HCT116 (cell line): ENCODE results near the gene CMTM6. TPM values are rescaled to one million over a fixed set of nuclear protein-coding genes. Genes with fewer than 3 reads are reported as not detected.

Experiments used
- ATAC-seq: fragments of 200-7000 bp; cut with Tn5 transposase; 2 replicates; pipeline ENCODE4 v1.9.1; 2020; ENCODE audit warnings: mild to moderate bottlenecking, moderate library complexity
- BruUV-seq: library from RNA; stranded (reverse); fragments of 400-500 nt; replicated peaks from 2 replicates; lab custom pipeline; 2021; lab: Mats Ljungman, UMichigan
- CTCF ChIA-PET: fragments of 300-600 bp; sonication (Branson Sonifier 250); formaldehyde crosslinking; loops from one replicate; lab custom pipeline; 2021; ENCODE audit warnings: antibody characterized with exemption; lab: Charles Lee
- POLR2A ChIA-PET: fragments of 300-600, 350-600 bp; sonication (Branson Sonifier 250); formaldehyde crosslinking; loops from one replicate; lab custom pipeline; 2021; ENCODE audit warnings: antibody characterized with exemption; lab: Charles Lee
- RAD21 ChIA-PET, 2 experiments: fragments of 300-600 bp; sonication (Branson Sonifier 250); formaldehyde crosslinking; loops; one replicate each; lab custom pipeline; 2023; ENCODE audit warnings: low total read pairs in 2 of 2; ENCODE audit not compliant: uncharacterized antibody in 2 of 2, unreplicated experiment in 2 of 2, low non-redundant PET in 1 of 2; lab: Charles Lee
- DNase-seq: peaks from one replicate; pipeline ENCODE4 v3.0.0-alpha.2; 2010; ENCODE audit warnings: low read depth, low spot score
- H2AFZ ChIP-seq: fragments of 200-600 bp; shearing (Covaris generic), sonication (generic); 2 replicates; pipeline ENCODE4 v1.6.1; 2017; ENCODE audit warnings: low read depth, mixed run types, mixed read lengths, antibody characterized with exemption, low read length; ENCODE audit not compliant: poor library complexity, severe bottlenecking
- H3K27ac ChIP-seq: 2 replicates; pipeline ENCODE4 v1.5.1; 2012; ENCODE audit warnings: low read depth, low read length
- H3K27me3 ChIP-seq: fragments of 200-600 bp; sonication (generic); 2 replicates; pipeline ENCODE4 v1.6.1; 2016; ENCODE audit warnings: mixed run types, low read length, mixed read lengths; ENCODE audit not compliant: insufficient read depth
- H3K36me3 ChIP-seq, 2 experiments: fragments of 200-500 bp in 1 of 2; fragments of 200-600 bp in 1 of 2; sonication (Bioruptor generic) in 1 of 2; sonication (generic) in 1 of 2; 2 replicates each; pipeline versions ENCODE4 v1.5.1 to v1.6.1; 2014 to 2016; ENCODE audit warnings: low read length in 2 of 2, inconsistent platforms in 1 of 2, mixed read lengths in 1 of 2, mixed run types in 1 of 2; ENCODE audit not compliant: insufficient read depth in 2 of 2, control insufficient read depth in 1 of 2
- H3K4me1 ChIP-seq, 2 experiments: fragments of 200-600 bp in 1 of 2; sonication (generic) in 1 of 2; 2 replicates each; pipeline versions ENCODE4 v1.5.1 to v1.6.1; 2012 to 2017; ENCODE audit warnings: low read length in 2 of 2, inconsistent platforms in 1 of 2, mild to moderate bottlenecking in 1 of 2, mixed read lengths in 1 of 2, mixed run types in 1 of 2, moderate library complexity in 1 of 2; ENCODE audit not compliant: insufficient read depth in 2 of 2, control insufficient read depth in 1 of 2
- H3K4me2 ChIP-seq: fragments of 200-600 bp; sonication (generic); 2 replicates; pipeline ENCODE4 v1.6.1; 2017; ENCODE audit warnings: mixed run types, low read length, mixed read lengths
- H3K4me3 ChIP-seq, 2 experiments: fragments of 200-600 bp in 1 of 2; sonication (generic) in 1 of 2; replicated peaks in 1 of 2; 2 replicates each; pipeline ENCODE4 v1.5.1; 2011 to 2016; ENCODE audit warnings: low read length in 2 of 2, control low read depth in 1 of 2, low read depth in 1 of 2, mild to moderate bottlenecking in 1 of 2, mixed read lengths in 1 of 2, mixed run types in 1 of 2
- H3K79me2 ChIP-seq: fragments of 200-600 bp; sonication (generic); 2 replicates; pipeline ENCODE4 v1.6.1; 2017; ENCODE audit warnings: mild to moderate bottlenecking, mixed run types, low read length, moderate library complexity, mixed read lengths; ENCODE audit not compliant: insufficient read depth
- H3K9ac ChIP-seq: fragments of 200-600 bp; sonication (generic); 2 replicates; pipeline ENCODE4 v1.6.1; 2016; ENCODE audit warnings: low read length, mixed read lengths
- H3K9me2 ChIP-seq: fragments of 200-600 bp; sonication (generic), shearing (Covaris generic); 2 replicates; pipeline ENCODE4 v1.6.1; 2017; ENCODE audit warnings: mixed run types, mild to moderate bottlenecking, moderate library complexity; ENCODE audit not compliant: insufficient read depth
- H3K9me3 ChIP-seq, 2 experiments: fragments of 200-500 bp in 1 of 2; fragments of 200-600 bp in 1 of 2; sonication (Bioruptor generic) in 1 of 2; sonication (generic) in 1 of 2; 2 replicates each; pipeline ENCODE4 v1.6.1; 2014 to 2017; ENCODE audit warnings: low read length in 2 of 2, mixed read lengths in 2 of 2, inconsistent platforms in 1 of 2, low read depth in 1 of 2, mild to moderate bottlenecking in 1 of 2, mixed run types in 1 of 2, moderate library complexity in 1 of 2; ENCODE audit not compliant: control insufficient read depth in 1 of 2, insufficient read depth in 1 of 2
- H4K20me1 ChIP-seq: fragments of 200-600 bp; sonication (generic), shearing (Covaris generic); 2 replicates; pipeline ENCODE4 v1.6.1; 2017; ENCODE audit warnings: mixed run types, mild to moderate bottlenecking, moderate library complexity; ENCODE audit not compliant: insufficient read depth
- EGR1 ChIP-seq: IDR thresholded peaks from 2 replicates; pipeline ENCODE4 v1.6.1; 2012; ENCODE audit warnings: low read depth
- ELF1 ChIP-seq: IDR thresholded peaks from 2 replicates; pipeline ENCODE4 v1.6.1; 2012; ENCODE audit warnings: low read depth, borderline replicate concordance
- EZH2phosphoT487 ChIP-seq: fragments of 200-600 bp; IDR thresholded peaks from 2 replicates; pipeline ENCODE4 v1.6.1; 2018; ENCODE audit warnings: antibody characterized with exemption, borderline replicate concordance
- FOSL1 ChIP-seq: IDR thresholded peaks from 2 replicates; pipeline ENCODE4 v1.6.1; 2012; ENCODE audit warnings: low read depth
- POLR2A ChIP-seq: IDR thresholded peaks from 2 replicates; pipeline ENCODE4 v1.7.0; 2011; ENCODE audit warnings: borderline replicate concordance; ENCODE audit not compliant: insufficient read depth, insufficient read length; ENCODE audit errors: extremely low read depth
- POLR2AphosphoS5 ChIP-seq: IDR thresholded peaks from 2 replicates; pipeline ENCODE4 v1.6.1; 2011; ENCODE audit warnings: mild to moderate bottlenecking, low read depth, low read length, moderate library complexity
- SIN3A ChIP-seq: IDR thresholded peaks from 2 replicates; pipeline ENCODE4 v1.6.1; 2012; ENCODE audit warnings: low read depth
- SP1 ChIP-seq: IDR thresholded peaks from 2 replicates; pipeline ENCODE4 v1.6.1; 2012; ENCODE audit warnings: low read depth
- SRF ChIP-seq: IDR thresholded peaks from 2 replicates; pipeline ENCODE4 v1.6.1; 2012; ENCODE audit warnings: low read depth
- TCF7L2 ChIP-seq: IDR thresholded peaks from 2 replicates; pipeline ENCODE4 v1.7.0; 2011; ENCODE audit warnings: borderline replicate concordance, inconsistent platforms; ENCODE audit not compliant: insufficient read depth, insufficient read length; ENCODE audit errors: extremely low read depth
- YY1 ChIP-seq: IDR thresholded peaks from 2 replicates; pipeline ENCODE4 v1.6.1; 2011; ENCODE audit warnings: low read length, low read depth, moderate library complexity, mild to moderate bottlenecking; ENCODE audit not compliant: insufficient replicate concordance; ENCODE audit errors: extremely low read depth
- ZFX ChIP-seq: fragments of 450-650 bp; IDR thresholded peaks from 2 replicates; pipeline ENCODE4 v1.6.1; 2017
- ZNF274 ChIP-seq: fragments of 200-500 bp; sonication (Bioruptor generic); IDR thresholded peaks from 2 replicates; pipeline ENCODE4 v1.6.1; 2014; ENCODE audit warnings: mild to moderate bottlenecking, low read depth, low read length, inconsistent platforms
- intact Hi-C: fragments of 100-400 bp; cut with micrococcal nuclease; formaldehyde crosslinking; loops from 2 replicates; pipeline ENCODE4 v1.10.0; 2022
- total RNA-seq: library from RNA; stranded (reverse); gene quantifications from one replicate; pipeline ENCODE4 v1.2.1, GENCODE V29; 2021; ENCODE audit not compliant: unreplicated experiment
- TF ChIP-seq, protein P1 (sequence below), 3 experiments: fragments of 200-600 bp in 1 of 3; sonication (generic) in 1 of 3; IDR thresholded peaks in 2 of 3; conservative IDR thresholded peaks in 1 of 3; 2 replicates each; pipeline ENCODE4 v1.5.1; 2012 to 2017; ENCODE audit warnings: low read depth in 2 of 3, low read length in 2 of 3, antibody characterized with exemption in 1 of 3, borderline replicate concordance in 1 of 3, control low read depth in 1 of 3, mild to moderate bottlenecking in 1 of 3, mixed read lengths in 1 of 3, mixed run types in 1 of 3, moderate library complexity in 1 of 3; ENCODE audit not compliant: insufficient read depth in 1 of 3
- TF ChIP-seq, protein P2 (sequence below): IDR thresholded peaks from 2 replicates; pipeline ENCODE4 v1.6.1; 2012
- TF ChIP-seq, protein P3 (sequence below): IDR thresholded peaks from 2 replicates; pipeline ENCODE4 v1.6.1; 2012
- TF ChIP-seq, protein P4 (sequence below): IDR thresholded peaks from 2 replicates; pipeline ENCODE4 v1.6.1; 2012; ENCODE audit warnings: low read depth
- TF ChIP-seq, protein P5 (sequence below): IDR thresholded peaks from 2 replicates; pipeline ENCODE4 v1.6.1; 2011; ENCODE audit warnings: mild to moderate bottlenecking, low read length, moderate library complexity; ENCODE audit not compliant: insufficient replicate concordance; ENCODE audit errors: extremely low read depth

The CMTM6 gene
- total RNA-seq, 1 experiment from 2014 or later: 41.1 TPM

DNA sequence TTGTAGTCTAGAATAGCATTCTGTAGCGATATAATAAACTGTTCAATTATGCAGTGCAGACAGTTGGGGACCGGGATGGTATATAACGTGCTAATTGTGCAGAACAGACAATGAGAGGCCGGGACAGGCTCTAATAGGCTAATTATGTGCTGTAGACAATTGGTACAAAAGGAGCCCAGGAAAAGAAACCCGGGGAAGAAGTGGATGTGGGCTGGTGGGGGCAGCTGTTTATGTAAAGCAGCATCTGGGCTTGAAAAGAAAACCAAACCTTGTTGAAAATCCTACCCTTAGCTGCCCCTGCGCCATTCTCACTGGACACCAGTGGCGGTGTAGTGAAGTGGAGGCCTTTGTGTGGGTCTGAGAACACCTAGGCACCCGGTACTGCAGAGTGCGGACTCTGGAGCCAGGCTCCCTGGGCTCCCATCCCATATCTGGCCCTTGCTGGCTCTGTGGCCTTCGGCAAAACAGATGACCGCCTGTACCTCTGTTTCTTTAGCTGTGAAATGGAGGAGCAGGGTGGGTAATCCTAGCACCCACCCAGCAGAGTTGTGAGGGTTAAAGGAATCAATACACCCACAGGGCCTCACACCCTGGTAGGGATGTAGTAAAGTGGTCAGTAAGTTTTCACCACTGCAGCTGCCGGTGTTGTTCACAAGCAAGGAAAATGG lies 51.5 kb downstream of the CMTM6 start:
- Histone ChIP-seq H3K9me3 (no peaks in the 10 kb centered on the region), H2AFZ (no peak overlapping the region), H3K9ac (no peak overlapping the region), H3K27ac (no peak overlapping the region), H3K36me3 (peaks cover 3 to 32% of the 10 kb centered on the region in 2 experiments; a peak in 3 of 4 replicates), H3K4me2 (no peak overlapping the region), H3K9me2 (no peaks in the 10 kb centered on the region), H3K79me2 (peaks cover 63% of the 10 kb centered on the region), H3K4me3 (no peak overlapping the region), H3K27me3 (no peaks in the 10 kb centered on the region), H4K20me1 (peaks cover 9% of the 10 kb centered on the region; the same call in 1 of the 2 replicates), H3K4me1 (no peaks in the 10 kb centered on the region)
- ChIA-PET POLR2A (no interaction called here), RAD21 (no interaction called here), CTCF (interaction anchor here (1.1 kb wide), 1 partner anchor 17 kb away, joined by 3 read pairs; no protein-coding TSS in a partner anchor)
- intact Hi-C loops: no loop called here
- DNase-seq: no peak
- no peak for ATAC-seq
- TF ChIP-seq, protein P1, sequence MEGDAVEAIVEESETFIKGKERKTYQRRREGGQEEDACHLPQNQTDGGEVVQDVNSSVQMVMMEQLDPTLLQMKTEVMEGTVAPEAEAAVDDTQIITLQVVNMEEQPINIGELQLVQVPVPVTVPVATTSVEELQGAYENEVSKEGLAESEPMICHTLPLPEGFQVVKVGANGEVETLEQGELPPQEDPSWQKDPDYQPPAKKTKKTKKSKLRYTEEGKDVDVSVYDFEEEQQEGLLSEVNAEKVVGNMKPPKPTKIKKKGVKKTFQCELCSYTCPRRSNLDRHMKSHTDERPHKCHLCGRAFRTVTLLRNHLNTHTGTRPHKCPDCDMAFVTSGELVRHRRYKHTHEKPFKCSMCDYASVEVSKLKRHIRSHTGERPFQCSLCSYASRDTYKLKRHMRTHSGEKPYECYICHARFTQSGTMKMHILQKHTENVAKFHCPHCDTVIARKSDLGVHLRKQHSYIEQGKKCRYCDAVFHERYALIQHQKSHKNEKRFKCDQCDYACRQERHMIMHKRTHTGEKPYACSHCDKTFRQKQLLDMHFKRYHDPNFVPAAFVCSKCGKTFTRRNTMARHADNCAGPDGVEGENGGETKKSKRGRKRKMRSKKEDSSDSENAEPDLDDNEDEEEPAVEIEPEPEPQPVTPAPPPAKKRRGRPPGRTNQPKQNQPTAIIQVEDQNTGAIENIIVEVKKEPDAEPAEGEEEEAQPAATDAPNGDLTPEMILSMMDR (IDR thresholded peaks at IDR 0.05 in 2 of 3, conservative IDR thresholded peaks at IDR 0.05 in 1 of 3; ENCODE audit: borderline replicate concordance in 1 of 3, insufficient read depth in 1 of 3, low read depth in 2 of 3, low read length in 2 of 3): no peak
- TF ChIP-seq SP1: no peak
- no peak for TF ChIP-seq ELF1
- TF ChIP-seq TCF7L2: no peak
- TF ChIP-seq, protein P2, sequence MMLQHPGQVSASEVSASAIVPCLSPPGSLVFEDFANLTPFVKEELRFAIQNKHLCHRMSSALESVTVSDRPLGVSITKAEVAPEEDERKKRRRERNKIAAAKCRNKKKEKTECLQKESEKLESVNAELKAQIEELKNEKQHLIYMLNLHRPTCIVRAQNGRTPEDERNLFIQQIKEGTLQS: no peak
- TF ChIP-seq, protein P3, sequence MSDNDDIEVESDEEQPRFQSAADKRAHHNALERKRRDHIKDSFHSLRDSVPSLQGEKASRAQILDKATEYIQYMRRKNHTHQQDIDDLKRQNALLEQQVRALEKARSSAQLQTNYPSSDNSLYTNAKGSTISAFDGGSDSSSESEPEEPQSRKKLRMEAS: no peak
- TF ChIP-seq, protein P4, sequence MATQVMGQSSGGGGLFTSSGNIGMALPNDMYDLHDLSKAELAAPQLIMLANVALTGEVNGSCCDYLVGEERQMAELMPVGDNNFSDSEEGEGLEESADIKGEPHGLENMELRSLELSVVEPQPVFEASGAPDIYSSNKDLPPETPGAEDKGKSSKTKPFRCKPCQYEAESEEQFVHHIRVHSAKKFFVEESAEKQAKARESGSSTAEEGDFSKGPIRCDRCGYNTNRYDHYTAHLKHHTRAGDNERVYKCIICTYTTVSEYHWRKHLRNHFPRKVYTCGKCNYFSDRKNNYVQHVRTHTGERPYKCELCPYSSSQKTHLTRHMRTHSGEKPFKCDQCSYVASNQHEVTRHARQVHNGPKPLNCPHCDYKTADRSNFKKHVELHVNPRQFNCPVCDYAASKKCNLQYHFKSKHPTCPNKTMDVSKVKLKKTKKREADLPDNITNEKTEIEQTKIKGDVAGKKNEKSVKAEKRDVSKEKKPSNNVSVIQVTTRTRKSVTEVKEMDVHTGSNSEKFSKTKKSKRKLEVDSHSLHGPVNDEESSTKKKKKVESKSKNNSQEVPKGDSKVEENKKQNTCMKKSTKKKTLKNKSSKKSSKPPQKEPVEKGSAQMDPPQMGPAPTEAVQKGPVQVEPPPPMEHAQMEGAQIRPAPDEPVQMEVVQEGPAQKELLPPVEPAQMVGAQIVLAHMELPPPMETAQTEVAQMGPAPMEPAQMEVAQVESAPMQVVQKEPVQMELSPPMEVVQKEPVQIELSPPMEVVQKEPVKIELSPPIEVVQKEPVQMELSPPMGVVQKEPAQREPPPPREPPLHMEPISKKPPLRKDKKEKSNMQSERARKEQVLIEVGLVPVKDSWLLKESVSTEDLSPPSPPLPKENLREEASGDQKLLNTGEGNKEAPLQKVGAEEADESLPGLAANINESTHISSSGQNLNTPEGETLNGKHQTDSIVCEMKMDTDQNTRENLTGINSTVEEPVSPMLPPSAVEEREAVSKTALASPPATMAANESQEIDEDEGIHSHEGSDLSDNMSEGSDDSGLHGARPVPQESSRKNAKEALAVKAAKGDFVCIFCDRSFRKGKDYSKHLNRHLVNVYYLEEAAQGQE: no peak
- no peak for TF ChIP-seq POLR2A
- no peak for TF ChIP-seq YY1
- TF ChIP-seq SIN3A: no peak
- TF ChIP-seq EZH2phosphoT487: no peak
- no peak for TF ChIP-seq FOSL1
- no peak for TF ChIP-seq EGR1
- TF ChIP-seq SRF: no peak
- no peak for TF ChIP-seq ZFX
- TF ChIP-seq, protein P5, sequence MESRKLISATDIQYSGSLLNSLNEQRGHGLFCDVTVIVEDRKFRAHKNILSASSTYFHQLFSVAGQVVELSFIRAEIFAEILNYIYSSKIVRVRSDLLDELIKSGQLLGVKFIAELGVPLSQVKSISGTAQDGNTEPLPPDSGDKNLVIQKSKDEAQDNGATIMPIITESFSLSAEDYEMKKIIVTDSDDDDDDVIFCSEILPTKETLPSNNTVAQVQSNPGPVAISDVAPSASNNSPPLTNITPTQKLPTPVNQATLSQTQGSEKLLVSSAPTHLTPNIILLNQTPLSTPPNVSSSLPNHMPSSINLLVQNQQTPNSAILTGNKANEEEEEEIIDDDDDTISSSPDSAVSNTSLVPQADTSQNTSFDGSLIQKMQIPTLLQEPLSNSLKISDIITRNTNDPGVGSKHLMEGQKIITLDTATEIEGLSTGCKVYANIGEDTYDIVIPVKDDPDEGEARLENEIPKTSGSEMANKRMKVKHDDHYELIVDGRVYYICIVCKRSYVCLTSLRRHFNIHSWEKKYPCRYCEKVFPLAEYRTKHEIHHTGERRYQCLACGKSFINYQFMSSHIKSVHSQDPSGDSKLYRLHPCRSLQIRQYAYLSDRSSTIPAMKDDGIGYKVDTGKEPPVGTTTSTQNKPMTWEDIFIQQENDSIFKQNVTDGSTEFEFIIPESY: no peak
- no peak for TF ChIP-seq POLR2AphosphoS5
- no peak for TF ChIP-seq ZNF274
- no TSS peak for BruUV-seq
